SHP77 (cell line): Measurements from ENCODE around the gene SLC46A3.
"Not testable (repeated sequence)": the region's sequence is repeated elsewhere in the genome, so short reads cannot be mapped to it uniquely, and the experiment has no call there.

Source experiments
- DNase-seq, 2 experiments: peaks; one replicate each; lab custom pipeline; 2025; lab: John Stamatoyannopoulos, UW

SLC46A3 gene

GRCh38 chr13:28683169-28683568 lies 35.6 kb downstream of the SLC46A3 start:
- not testable (repeated sequence) for DNase-seq

DNA sequence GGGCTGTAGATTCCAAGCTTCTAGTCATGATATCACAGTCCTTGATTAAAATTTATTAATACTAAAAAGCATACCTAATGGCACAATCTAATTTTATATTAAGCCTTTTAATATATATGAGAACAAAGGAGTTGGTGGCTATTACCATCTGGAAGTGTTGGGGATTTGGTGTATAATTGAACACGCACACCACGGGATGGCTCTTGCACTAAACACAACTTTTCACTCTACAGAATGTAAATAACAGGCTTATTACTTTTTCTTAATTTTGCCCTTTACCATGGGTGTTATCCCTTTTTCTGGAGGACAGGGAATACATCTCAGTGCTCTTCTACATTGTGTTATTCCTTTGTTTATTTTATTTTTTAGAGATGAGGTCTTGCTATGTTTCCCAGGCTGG lies 38.2 kb downstream of the SLC46A3 start:
- no peak for DNase-seq

DNA sequence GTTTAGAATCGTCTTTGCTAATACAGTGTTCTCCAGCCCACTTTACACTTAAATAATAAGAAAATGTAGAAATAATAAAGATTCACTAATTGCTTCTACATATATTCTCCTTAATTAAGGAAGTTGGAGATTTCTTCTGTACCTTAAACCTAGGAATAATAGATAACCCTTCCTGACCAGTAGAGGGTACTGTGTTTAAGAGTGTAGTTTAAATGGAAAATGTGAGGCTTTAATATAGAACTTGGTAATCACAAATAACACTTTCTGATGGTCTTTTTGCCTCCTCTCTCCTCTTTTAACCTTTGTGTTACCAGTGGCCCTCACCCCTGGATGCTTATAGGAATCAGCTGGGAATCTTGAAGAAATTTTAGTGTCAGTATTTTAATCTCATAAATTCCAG lies 39.1 kb downstream of the SLC46A3 start:
- DNase-seq: no peak

GRCh38 chr13:28678809-28679208 lies 40.0 kb downstream of the SLC46A3 start:
- DNase-seq: no peak

DNA sequence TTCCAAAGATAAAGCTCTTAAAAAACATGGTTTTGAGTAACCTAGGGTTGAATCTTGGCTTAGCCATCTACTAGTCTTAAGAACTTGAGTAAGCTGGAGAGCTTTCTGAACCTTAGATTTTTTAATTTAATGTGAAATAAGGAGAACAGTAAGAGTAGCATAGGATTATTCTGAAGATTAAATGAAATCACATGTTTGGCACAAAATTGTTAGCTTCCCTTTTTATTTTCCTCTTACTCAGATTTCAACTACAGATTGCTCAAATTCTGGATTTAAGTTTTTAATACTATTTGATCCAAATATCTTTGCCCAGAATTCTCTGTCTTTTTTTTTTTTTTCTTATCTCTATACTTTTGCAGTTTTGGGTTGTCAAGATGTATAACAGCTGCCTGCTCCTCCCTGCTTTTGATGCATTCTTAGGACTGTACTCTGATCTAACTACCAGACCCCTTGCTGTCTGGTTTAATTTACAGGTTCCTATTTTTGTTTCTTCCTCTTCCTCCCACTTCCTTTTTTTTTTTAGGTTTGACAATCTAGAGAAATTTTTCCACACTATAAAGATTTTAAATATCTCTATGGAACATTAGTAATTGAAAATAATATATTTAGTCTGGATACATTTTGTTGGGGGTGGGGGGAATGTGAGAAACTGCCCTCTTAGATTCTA lies 47.5 kb downstream of the SLC46A3 start:
- no peak for DNase-seq

- no peak for DNase-seq
These were observed 51.8 kb downstream of the SLC46A3 start for GRCh38 chr13:28666897-28667488.

DNA sequence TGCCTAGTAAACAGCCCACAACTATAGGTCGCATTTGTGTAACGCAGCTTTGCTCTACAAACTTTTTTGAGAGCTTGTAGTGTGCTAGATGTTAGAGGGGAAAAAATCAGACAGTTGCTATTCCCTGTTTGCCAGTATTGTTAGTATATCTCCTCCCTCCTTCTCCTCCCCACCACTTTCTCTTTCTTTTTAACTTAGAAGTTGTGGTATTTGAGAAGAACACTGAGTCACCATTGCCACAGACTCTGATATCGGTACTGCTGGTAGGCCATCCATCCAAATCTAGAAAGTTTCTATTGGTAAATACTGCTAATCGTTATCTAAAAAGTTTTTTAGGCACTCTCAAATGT lies 59.2 kb downstream of the SLC46A3 start:
- DNase-seq: no peak

GRCh38 chr13:28658796-28659620 lies 59.8 kb downstream of the SLC46A3 start, which contains the start of gene POMP:
TSS of gene POMP (plus strand) at chr13:28659130. CDS start at chr13:28659185, 55 bp downstream.
- peak; percentile 86 to 90 for DNase-seq

DNA sequence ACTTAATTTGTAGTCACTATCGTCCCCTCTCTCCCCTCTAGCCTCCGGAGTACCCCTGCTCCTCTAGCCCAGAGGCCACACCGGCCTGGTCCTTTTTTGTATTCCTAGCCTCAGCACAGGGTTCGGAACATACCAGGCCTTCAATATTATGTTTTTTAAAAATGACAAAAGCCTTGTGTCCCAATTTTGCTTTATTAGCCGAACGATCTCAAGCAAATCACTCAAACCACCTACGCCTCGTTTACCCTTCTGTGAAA lies 60.3 kb downstream of the SLC46A3 start:
- no peak for DNase-seq

DNA sequence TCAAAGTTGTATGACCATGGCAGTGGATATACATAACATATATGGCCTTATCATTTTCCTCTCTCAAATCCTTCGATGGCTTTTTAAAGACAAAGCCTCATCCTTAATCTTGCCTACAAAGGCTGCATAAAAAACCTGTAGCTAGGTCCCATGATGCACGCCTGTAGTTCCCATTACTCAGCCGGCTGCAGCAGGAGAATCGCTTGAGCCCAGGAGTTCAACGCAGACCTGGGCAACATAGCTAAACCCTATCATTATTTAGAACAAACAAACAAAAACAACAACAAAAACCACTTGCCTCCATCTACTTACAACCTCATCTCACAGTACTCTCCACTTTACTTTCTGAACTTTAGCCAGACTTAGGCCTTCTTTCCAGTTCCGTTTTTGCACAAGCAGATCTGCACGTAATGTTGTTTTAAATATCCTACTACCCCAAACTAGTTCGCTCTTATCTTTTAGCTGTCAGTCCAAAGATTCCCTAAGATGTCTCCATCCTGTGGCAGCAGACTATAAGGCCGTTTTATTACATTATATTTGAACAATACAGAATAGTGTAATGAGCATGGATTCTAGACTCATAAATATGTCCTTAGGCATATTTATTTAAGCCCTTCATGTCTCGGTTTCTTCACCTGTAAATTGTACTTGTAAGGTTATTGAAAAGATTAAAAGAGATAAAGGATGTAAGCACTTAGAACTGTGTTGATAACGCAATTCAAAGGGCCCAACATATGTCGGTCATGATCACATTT lies 60.8 kb downstream of the SLC46A3 start:
- no peak for DNase-seq

GRCh38 chr13:28655561-28655960 lies 63.2 kb downstream of the SLC46A3 start:
- DNase-seq: no peak

- no peak for DNase-seq
These were observed 64.5 kb downstream of the SLC46A3 start for GRCh38 chr13:28654276-28654675.

GRCh38 chr13:28653111-28653510 lies 65.7 kb downstream of the SLC46A3 start:
- DNase-seq: no peak

DNA sequence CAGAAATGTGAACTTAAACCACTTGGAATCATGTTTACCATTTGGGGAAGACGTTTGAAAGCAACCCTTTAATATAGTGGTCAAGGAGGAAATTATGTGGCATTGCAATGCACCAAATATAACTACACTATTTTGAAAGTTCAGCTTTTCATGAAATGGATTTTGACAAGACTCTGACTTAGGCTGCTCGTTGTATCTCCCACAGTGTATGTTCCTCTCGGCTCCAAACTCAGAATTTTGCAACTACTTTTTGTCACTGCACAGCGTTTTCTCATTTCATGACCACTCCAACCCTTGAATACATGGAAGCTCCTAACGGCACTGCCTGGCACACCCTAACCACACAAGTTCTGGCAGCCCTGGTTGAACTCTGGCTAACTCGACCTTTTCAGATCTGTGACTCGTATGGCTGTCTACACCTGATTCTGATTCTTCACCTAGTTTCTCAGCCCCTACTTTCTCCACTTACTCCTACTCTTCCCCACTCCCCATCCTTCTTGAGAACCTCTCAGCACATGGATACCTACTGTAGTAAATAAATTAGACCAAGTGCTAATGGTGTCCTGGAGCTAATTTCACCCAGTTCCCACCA lies 66.9 kb downstream of the SLC46A3 start:
- DNase-seq: no peak

DNA sequence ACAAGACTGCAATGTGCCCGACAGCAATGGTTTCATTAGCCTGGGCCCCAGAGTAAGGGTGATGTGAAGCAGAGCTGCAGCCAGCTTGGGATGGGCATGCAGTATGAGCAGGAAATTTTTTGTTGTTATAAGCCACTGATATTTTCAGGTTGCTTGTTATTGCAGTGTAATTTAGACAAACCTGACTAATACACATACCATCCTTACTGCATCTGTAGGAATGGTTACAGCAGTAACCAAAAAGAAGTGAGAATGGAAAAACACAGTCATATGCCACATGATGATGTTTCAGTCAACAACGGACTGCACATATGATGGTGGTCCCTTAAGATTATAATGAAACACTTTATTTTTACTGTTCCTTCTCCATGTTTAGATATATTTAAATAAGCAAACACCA lies 68.5 kb downstream of the SLC46A3 start:
- DNase-seq: no peak
